Brain microvascular endothelial cell (primary cell): Measurements from ENCODE around the gene ZNF490.
"Not testable (repeated sequence)": the region's sequence is repeated elsewhere in the genome, so short reads cannot be mapped to it uniquely, and the experiment has no call there.

Experiments
- DNase-seq: peaks from one replicate; pipeline ENCODE4 v3.0.0-alpha.2; 2020
- H3K27ac ChIP-seq: fragments of 250-450 bp; sonication (Bioruptor Pico); 2 replicates; pipeline ENCODE4 v1.5.1; 2020; ENCODE audit warnings: mild to moderate bottlenecking, moderate library complexity
- H3K27me3 ChIP-seq: fragments of 250-450 bp; sonication (Bioruptor Pico); replicated peaks from 2 replicates; pipeline ENCODE4 v1.5.1; 2020; ENCODE audit warnings: mild to moderate bottlenecking
- H3K36me3 ChIP-seq: fragments of 250-450 bp; sonication (Bioruptor Pico); replicated peaks from 2 replicates; pipeline ENCODE4 v1.5.1; 2020; ENCODE audit warnings: mild to moderate bottlenecking
- H3K4me3 ChIP-seq: 2 replicates; pipeline ENCODE4 v1.5.1; 2011; ENCODE audit warnings: low read depth, mild to moderate bottlenecking, control low read depth, low read length, moderate library complexity
- in situ Hi-C: cut with HindIII; loops from 2 replicates; pipeline ENCODE4 v1.10.0; 2017; ENCODE audit warnings: low sequenced_read_pairs, low pct_ligation_motif_present
- TF ChIP-seq, protein P1 (sequence below): IDR thresholded peaks from 2 replicates; pipeline ENCODE4 v1.5.1; 2011; ENCODE audit warnings: low read depth, mild to moderate bottlenecking, moderate library complexity, low read length, control low read depth, inconsistent platforms; ENCODE audit errors: missing control alignments

Gene ZNF490

DNA sequence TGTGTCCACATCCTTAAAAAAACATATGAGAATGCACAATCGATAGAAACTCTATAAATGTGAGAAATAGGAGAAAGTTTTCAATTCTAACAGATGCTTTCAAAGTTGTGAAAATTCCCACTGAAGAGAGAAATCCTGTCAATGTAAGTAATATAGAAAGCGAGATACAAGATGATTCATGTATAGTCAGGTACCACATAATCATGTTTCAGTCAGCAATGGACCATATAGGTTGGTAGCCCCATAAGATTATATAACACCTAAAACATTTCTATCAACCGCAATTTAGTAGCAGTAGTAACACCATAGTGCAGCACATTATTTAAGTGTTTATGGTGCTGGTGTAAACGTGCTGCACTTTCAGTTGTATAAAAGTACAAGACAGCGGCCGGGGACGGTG is 18.6 kb upstream of the ZNF490 start:
- H3K27ac ChIP-seq: no peak overlapping the region
- no peak overlapping the region for H3K4me3 ChIP-seq
- in situ Hi-C loops: no loop called here
- H3K36me3 ChIP-seq: peaks cover 62% of the 10 kb centered on the region
- TF ChIP-seq, protein P1, sequence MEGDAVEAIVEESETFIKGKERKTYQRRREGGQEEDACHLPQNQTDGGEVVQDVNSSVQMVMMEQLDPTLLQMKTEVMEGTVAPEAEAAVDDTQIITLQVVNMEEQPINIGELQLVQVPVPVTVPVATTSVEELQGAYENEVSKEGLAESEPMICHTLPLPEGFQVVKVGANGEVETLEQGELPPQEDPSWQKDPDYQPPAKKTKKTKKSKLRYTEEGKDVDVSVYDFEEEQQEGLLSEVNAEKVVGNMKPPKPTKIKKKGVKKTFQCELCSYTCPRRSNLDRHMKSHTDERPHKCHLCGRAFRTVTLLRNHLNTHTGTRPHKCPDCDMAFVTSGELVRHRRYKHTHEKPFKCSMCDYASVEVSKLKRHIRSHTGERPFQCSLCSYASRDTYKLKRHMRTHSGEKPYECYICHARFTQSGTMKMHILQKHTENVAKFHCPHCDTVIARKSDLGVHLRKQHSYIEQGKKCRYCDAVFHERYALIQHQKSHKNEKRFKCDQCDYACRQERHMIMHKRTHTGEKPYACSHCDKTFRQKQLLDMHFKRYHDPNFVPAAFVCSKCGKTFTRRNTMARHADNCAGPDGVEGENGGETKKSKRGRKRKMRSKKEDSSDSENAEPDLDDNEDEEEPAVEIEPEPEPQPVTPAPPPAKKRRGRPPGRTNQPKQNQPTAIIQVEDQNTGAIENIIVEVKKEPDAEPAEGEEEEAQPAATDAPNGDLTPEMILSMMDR: no peak
- H3K27me3 ChIP-seq: no peaks in the 10 kb centered on the region
- DNase-seq: no peak

DNA sequence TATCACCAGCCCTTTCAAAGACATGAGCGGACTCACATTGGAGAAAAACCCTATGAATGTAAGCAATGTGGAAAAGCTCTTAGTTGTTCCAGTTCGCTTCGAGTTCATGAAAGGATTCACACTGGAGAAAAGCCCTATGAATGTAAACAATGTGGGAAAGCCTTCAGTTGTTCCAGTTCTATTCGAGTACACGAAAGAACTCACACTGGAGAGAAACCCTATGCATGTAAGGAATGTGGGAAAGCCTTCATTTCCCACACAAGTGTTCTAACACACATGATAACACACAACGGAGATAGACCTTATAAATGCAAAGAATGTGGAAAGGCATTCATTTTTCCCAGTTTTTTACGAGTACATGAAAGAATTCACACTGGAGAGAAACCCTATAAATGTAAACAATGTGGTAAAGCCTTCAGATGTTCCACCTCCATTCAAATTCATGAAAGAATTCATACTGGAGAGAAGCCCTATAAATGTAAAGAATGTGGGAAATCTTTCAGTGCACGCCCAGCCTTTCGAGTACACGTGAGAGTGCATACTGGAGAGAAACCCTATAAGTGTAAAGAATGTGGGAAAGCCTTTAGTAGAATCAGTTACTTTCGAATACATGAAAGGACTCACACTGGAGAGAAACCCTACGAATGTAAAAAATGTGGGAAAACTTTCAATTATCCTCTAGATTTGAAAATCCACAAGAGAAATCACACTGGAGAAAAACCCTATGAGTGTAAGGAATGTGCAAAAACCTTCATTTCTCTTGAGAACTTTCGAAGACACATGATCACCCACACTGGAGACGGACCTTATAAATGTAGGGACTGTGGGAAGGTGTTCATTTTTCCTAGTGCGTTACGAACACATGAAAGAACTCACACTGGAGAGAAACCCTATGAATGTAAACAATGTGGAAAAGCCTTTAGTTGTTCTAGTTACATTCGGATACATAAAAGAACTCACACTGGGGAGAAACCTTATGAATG is 17.7 kb upstream of the ZNF490 start:
- peaks cover 69% of the 10 kb centered on the region for H3K36me3 ChIP-seq
- peak; percentile 7 for DNase-seq
- TF ChIP-seq, protein P1: no peak
- no peaks in the 10 kb centered on the region for H3K27me3 ChIP-seq
- in situ Hi-C loops: no loop called here
- H3K27ac ChIP-seq: no peak overlapping the region
- H3K4me3 ChIP-seq: no peak overlapping the region

DNA sequence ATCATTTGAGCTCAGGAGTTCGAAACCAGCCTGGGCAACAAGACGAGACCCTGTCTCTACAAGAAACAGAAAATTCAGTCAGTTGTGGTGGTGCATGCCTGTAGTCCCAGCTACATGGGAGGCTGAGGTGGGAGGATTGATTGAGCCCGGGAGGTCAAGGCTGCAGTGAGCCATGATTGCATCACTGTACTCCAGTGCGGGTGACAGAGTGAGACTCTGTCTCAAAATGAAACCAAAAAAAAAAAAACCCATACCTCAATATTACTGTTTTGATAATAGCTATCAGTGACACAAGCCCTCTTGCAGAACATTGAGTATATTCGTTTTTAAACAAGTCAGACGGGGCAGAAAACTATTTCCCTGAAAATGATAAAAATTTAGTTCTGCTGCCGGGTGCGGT is 16.3 kb upstream of the ZNF490 start:
- TF ChIP-seq, protein P1: no peak
- DNase-seq: no peak
- in situ Hi-C loops: no loop called here
- no peak overlapping the region for H3K27ac ChIP-seq
- no peak overlapping the region for H3K4me3 ChIP-seq
- H3K27me3 ChIP-seq: no peaks in the 10 kb centered on the region
- peaks cover 69% of the 10 kb centered on the region for H3K36me3 ChIP-seq

DNA sequence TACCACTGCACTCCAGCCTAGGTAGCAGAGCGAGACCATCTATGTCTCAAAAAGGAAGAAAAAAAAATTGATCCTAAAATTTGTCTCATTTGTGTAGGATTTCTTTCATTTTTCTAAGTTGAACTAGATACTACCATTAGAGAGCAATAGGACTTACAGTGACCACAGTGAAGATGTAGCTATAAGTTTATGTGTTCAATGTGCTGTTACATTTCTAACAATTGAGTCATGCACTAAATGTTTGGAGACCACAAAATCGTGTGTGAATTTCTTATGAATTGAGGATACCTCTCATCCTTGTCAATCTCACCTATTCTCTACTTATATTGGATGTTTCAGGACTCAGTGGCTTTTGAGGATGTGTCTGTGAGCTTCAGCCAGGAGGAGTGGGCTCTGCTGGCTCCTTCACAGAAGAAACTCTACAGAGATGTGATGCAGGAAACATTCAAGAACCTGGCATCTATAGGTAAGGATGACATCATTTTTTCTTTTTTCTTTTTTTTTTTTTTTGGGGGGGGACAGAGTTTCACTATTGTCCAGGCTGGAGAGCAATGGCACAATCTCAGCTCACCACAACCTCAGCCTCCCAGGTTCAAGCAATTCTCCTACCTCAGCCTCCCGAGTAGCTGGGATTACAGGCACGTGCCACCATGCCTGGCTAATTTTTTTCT is 12.9 kb upstream of the ZNF490 start:
- in situ Hi-C loops: no loop called here
- DNase-seq: no peak
- Histone ChIP-seq H3K4me3 (no peak overlapping the region), H3K36me3 (peaks cover 51% of the 10 kb centered on the region), H3K27ac (no peak overlapping the region), H3K27me3 (no peaks in the 10 kb centered on the region)
- TF ChIP-seq, protein P1: no peak

DNA sequence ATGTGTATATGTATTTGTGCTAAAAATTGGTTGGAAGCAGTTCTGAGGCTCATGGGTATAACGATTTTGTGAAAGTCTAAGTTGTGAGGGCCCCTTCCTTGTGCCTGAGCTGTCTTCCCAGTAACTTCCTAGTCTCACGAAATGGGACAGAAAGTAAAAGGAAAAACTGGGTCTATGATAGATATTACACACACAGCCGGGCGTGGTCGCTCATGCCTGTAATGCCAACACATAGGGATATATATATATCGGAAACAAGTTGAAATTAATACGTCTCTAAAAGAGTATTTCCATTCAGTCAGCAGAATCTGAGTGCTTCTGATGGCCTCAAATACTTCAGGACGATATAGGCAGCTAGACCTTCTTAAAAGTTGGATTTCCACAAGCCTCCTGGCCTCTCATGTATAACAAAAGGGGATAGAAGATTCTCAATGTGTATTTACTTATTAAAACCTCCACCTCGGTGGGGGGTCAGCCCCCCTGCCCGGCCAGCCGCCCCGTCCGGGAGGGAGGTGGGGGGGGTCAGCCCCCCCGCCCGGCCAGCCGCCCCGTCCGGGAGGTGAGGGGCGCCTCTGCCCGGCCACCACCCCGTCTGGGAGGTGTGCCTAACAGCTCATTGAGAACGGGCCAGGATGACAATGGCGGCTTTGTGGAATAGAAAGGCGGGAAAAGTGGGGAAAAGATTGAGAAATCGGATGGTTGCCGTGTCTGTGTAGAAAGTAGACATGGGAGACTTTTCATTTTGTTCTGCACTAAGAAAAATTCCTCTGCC is 10.8 kb upstream of the ZNF490 start:
- H3K27ac ChIP-seq, H3K27me3 ChIP-seq, in situ Hi-C loops, DNase-seq, H3K4me3 ChIP-seq: not testable (repeated sequence)
- peaks cover 37% of the 10 kb centered on the region for H3K36me3 ChIP-seq

DNA sequence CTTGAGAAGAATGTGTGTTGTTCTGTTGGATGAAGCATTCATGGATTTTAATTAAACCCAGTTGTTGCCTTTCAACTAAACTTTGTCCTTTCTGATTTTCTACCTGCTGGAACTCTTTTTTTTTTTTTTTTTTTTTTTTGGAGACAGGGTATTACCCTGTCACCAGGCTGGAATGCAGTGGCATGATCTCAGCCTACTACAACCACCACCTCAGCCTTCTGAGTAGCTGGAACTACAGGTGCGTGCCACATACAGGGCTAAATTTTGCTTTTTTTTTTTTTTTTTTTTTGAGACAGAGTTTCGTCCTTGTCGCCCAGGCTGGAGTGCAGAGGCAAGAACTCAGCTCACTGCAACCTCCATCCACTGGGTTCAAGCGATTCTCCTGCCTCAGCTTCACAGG is 7.0 kb upstream of the ZNF490 start:
- Histone ChIP-seq H3K27me3 (no peaks in the 10 kb centered on the region), H3K4me3 (no peak overlapping the region), H3K27ac (no peak overlapping the region), H3K36me3 (peaks cover 30% of the 10 kb centered on the region)
- TF ChIP-seq, protein P1: no peak
- no peak for DNase-seq
- in situ Hi-C loops: no loop called here
